SJSA1 (cell line): ENCODE measurements around the gene ACSM3. TPM values are rescaled to one million over a fixed set of nuclear protein-coding genes. Genes with fewer than 3 reads are reported as not detected.
A peak's percentile ranks its signal among the peaks of the same experiment; 100 is the strongest.
"Not testable (repeated sequence)": the region's sequence is repeated elsewhere in the genome, so short reads cannot be mapped to it uniquely, and the experiment has no call there.

Source experiments
- DNase-seq, 2 experiments: peaks; one replicate each; pipeline ENCODE4 v3.0.0-alpha.2; 2015 to 2020; ENCODE audit warnings: low spot score in 2 of 2, low read depth in 1 of 2
- H3K27ac ChIP-seq: fragments of 250-450 bp; sonication (Bioruptor Pico); 2 replicates; pipeline ENCODE4 v1.5.1; 2020; ENCODE audit warnings: mild to moderate bottlenecking, moderate library complexity
- H3K27me3 ChIP-seq: fragments of 250-450 bp; sonication (Bioruptor Pico); replicated peaks from 2 replicates; pipeline ENCODE4 v1.5.1; 2020; ENCODE audit warnings: mild to moderate bottlenecking, moderate library complexity
- H3K36me3 ChIP-seq: fragments of 250-450 bp; sonication (Bioruptor Pico); 2 replicates; pipeline ENCODE4 v1.5.1; 2020; ENCODE audit warnings: mild to moderate bottlenecking
- H3K4me1 ChIP-seq: fragments of 250-450 bp; sonication (Bioruptor Pico); replicated peaks from 2 replicates; pipeline ENCODE4 v1.6.1; 2021; ENCODE audit warnings: mild to moderate bottlenecking
- H3K4me3 ChIP-seq: fragments of 250-450 bp; sonication (Bioruptor Pico); 2 replicates; pipeline ENCODE4 v1.5.1; 2020; ENCODE audit warnings: mild to moderate bottlenecking
- H3K9me3 ChIP-seq: fragments of 250-450 bp; sonication (Bioruptor Pico); replicated peaks from 2 replicates; pipeline ENCODE4 v1.5.1; 2020; ENCODE audit warnings: mild to moderate bottlenecking
- total RNA-seq: library from RNA; depleted of rRNA; stranded (reverse); fragments of >200 nt; shearing (Covaris generic); gene quantifications from 2 replicates; pipeline ENCODE4 v1.2.3, GENCODE V29; 2014

The ACSM3 gene
- total RNA-seq, 1 experiment from 2014 or later, result 0.18 TPM

GRCh38 chr16:20803561-20804214, 39.9 kb downstream of the ACSM3 start:
- no peak for DNase-seq
- Histone ChIP-seq H3K9me3 (no peaks in the 10 kb centered on the region), H3K4me3 (no peak overlapping the region), H3K36me3 (peaks cover 31% of the 10 kb centered on the region), H3K27ac (no peak overlapping the region), H3K27me3 (no peaks in the 10 kb centered on the region), H3K4me1 (0 out of 2 replicates have a peak, but pooled peaks cover 3% of the 10 kb centered on the region)

- peaks cover 21% of the 10 kb centered on the region for H3K36me3 ChIP-seq
- not testable (repeated sequence) for DNase-seq, H3K27me3 ChIP-seq, H3K9me3 ChIP-seq, H3K4me1 ChIP-seq
- H3K4me3 ChIP-seq, result peak overlapping the region; percentile 82
- H3K27ac ChIP-seq, result peak overlapping the region; percentile 92
These were observed 41.9 kb downstream of the ACSM3 start for GRCh38 chr16:20805684-20806167.

- Histone ChIP-seq H3K9me3 (no peaks in the 10 kb centered on the region), H3K27me3 (no peaks in the 10 kb centered on the region), H3K4me1 (0 out of 2 replicates have a peak, but pooled peaks cover 3% of the 10 kb centered on the region), H3K36me3 (peaks cover 14% of the 10 kb centered on the region), H3K27ac (peak within 1 kb of the TSS; percentile 92), H3K4me3 (peak within 1 kb of the TSS; percentile 82)
- peak; percentile 97 for DNase-seq
These were observed 42.6 kb downstream of the ACSM3 start, which contains the start of the genes ERI2 and REXO5 for GRCh38 chr16:20806168-20807050. Gene ERI2, minus strand, starts transcription at chr16:20806472. Its CDS starts 42 bp downstream, at chr16:20806430. Gene REXO5, plus strand, starts transcription at chr16:20806527. Its CDS starts 427 bp downstream, at chr16:20806954.

GRCh38 chr16:20807862-20808261, 44.0 kb downstream of the ACSM3 start:
- Histone ChIP-seq H3K4me3 (no peak overlapping the region), H3K27ac (no peak overlapping the region), H3K27me3 (no peaks in the 10 kb centered on the region), H3K9me3 (no peaks in the 10 kb centered on the region), H3K4me1 (0 out of 2 replicates have a peak, but pooled peaks cover 3% of the 10 kb centered on the region), H3K36me3 (peaks cover 15% of the 10 kb centered on the region)
- DNase-seq, result no peak

GRCh38 chr16:20811889-20812439, 48.1 kb downstream of the ACSM3 start:
- Histone ChIP-seq H3K9me3 (no peaks in the 10 kb centered on the region), H3K4me1 (0 out of 2 replicates have a peak, but pooled peaks cover 3% of the 10 kb centered on the region), H3K4me3 (no peak overlapping the region), H3K27me3 (no peaks in the 10 kb centered on the region), H3K27ac (no peak overlapping the region), H3K36me3 (peaks cover 43% of the 10 kb centered on the region)
- DNase-seq, result no peak

GRCh38 chr16:20812510-20812909, 48.7 kb downstream of the ACSM3 start:
- no peaks in the 10 kb centered on the region for H3K9me3 ChIP-seq
- no peak for DNase-seq
- 0 out of 2 replicates have a peak, but pooled peaks cover 3% of the 10 kb centered on the region for H3K4me1 ChIP-seq
- H3K36me3 ChIP-seq, result peaks cover 46% of the 10 kb centered on the region
- H3K27me3 ChIP-seq, result no peaks in the 10 kb centered on the region
- no peak overlapping the region for H3K27ac ChIP-seq
- no peak overlapping the region for H3K4me3 ChIP-seq

GRCh38 chr16:20814784-20815183, 51.0 kb downstream of the ACSM3 start:
- H3K4me1 ChIP-seq, result no peaks in the 10 kb centered on the region
- H3K27ac ChIP-seq, result no peak overlapping the region
- no peaks in the 10 kb centered on the region for H3K9me3 ChIP-seq
- no peak for DNase-seq
- H3K4me3 ChIP-seq, result no peak overlapping the region
- peaks cover 63% of the 10 kb centered on the region for H3K36me3 ChIP-seq
- H3K27me3 ChIP-seq, result no peaks in the 10 kb centered on the region

GRCh38 chr16:20818929-20819585, 55.2 kb downstream of the ACSM3 start:
- DNase-seq, result no peak
- Histone ChIP-seq H3K4me3 (no peak overlapping the region), H3K27me3 (no peaks in the 10 kb centered on the region), H3K4me1 (no peaks in the 10 kb centered on the region), H3K9me3 (no peaks in the 10 kb centered on the region), H3K27ac (no peak overlapping the region), H3K36me3 (peaks cover 88% of the 10 kb centered on the region)

- no peak overlapping the region for H3K27ac ChIP-seq
- H3K36me3 ChIP-seq, result peaks cover 86% of the 10 kb centered on the region
- H3K9me3 ChIP-seq, result no peaks in the 10 kb centered on the region
- H3K4me1 ChIP-seq, result no peaks in the 10 kb centered on the region
- H3K27me3 ChIP-seq, result no peaks in the 10 kb centered on the region
- no peak overlapping the region for H3K4me3 ChIP-seq
- DNase-seq, result no peak
These were observed 57.9 kb downstream of the ACSM3 start for GRCh38 chr16:20821682-20822081.

GRCh38 chr16:20822521-20823325, 58.9 kb downstream of the ACSM3 start:
- no peak overlapping the region for H3K27ac ChIP-seq
- H3K9me3 ChIP-seq, result no peaks in the 10 kb centered on the region
- H3K36me3 ChIP-seq, result peaks cover 84% of the 10 kb centered on the region
- H3K4me3 ChIP-seq, result no peak overlapping the region
- H3K27me3 ChIP-seq, result no peaks in the 10 kb centered on the region
- DNase-seq, result no peak
- H3K4me1 ChIP-seq, result no peaks in the 10 kb centered on the region

GRCh38 chr16:20826039-20826566, 62.3 kb downstream of the ACSM3 start:
- Histone ChIP-seq H3K27ac (no peak overlapping the region), H3K4me3 (no peak overlapping the region), H3K36me3 (peaks cover 84% of the 10 kb centered on the region), H3K9me3 (no peaks in the 10 kb centered on the region), H3K27me3 (no peaks in the 10 kb centered on the region), H3K4me1 (no peaks in the 10 kb centered on the region)
- no peak for DNase-seq

GRCh38 chr16:20829536-20829935, 65.7 kb downstream of the ACSM3 start:
- no peak overlapping the region for H3K4me3 ChIP-seq
- DNase-seq, result no peak
- peaks cover 80% of the 10 kb centered on the region for H3K36me3 ChIP-seq
- H3K9me3 ChIP-seq, result no peaks in the 10 kb centered on the region
- no peak overlapping the region for H3K27ac ChIP-seq
- no peaks in the 10 kb centered on the region for H3K4me1 ChIP-seq
- H3K27me3 ChIP-seq, result no peaks in the 10 kb centered on the region
